Activated gamma-delta T cell (primary cell): Measurements from ENCODE around the gene FXYD7.
A peak's percentile ranks its signal among the peaks of the same experiment; 100 is the strongest.
"Not testable (repeated sequence)": the region's sequence is repeated elsewhere in the genome, so short reads cannot be mapped to it uniquely, and the experiment has no call there.

Experiments used
- DNase-seq: peaks from one replicate; lab custom pipeline; 2025; lab: John Stamatoyannopoulos, UW

The FXYD7 gene

DNA sequence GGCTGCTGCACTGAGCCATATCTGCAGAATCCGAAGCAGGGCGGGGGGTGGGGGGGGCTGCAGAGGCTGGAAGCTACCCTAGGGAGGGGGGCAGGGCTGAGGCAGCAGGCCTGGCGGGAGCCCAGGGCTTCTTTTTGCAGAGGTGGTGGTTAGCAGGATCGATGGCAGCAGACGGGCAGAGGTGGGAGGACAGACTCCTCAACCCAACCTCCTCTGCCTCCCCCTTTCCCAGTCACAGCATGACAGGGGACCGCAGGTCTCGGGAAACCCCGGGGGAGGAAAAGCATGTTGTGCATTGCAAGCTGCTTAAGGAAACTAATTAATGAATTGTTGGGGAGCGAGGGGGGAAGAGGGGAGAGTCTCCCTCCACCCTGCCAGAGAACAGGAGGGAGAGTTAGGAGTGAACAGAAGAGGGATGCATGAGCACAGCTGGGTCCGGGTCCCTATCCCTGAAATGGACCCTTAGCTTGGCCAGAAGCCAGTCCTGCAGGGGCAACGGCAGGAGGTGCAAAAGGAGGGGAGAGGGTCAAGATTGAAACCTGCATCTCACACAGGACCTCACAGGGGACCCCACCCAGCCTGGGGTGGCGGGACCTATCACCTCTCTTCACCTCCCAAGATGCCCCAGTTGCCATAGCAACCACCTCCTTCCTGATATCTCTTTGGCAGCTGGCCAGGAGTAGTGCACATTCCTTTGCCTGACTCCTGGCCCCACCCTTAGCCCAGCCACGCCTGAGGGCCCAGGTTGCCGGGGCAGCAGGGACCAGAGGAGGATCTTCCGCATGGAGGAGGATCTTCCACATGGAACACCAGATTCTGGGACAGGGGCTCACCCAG is 1.8 kb downstream of the FXYD7 start:
- no peak for DNase-seq

DNA sequence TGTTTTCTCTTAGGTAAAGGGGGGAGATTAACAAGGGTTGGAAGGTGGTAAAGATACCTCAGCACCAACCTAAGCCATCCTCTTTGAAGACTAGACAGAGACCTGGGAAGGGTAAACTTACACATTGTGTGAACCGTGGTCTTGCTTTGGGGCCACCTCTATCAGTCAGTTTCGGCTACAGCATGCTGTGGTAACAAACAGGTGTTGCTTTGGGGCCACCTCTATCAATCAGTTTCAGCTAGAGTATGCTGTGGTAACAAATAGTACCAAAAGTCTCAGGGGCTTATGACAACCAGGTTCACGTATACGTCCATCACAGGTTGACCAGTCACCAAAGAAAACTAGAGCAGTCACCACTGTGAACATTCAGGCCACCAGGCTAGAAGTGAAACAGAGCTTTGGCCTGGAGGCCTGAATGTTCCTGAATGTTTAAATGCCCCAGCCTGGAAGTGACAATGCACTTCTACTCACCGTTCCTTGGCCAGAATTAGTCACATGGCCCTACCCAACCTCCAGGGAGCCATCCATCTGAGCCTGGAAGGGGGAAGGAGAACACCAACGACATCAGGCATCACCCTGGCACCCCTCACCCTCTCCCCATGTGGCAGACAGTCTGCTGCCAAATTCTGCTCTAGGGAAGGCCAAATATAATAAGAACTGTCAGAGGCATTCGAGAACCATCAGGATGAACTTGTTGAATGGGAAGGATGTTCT is 3.8 kb downstream of the FXYD7 start:
- no peak for DNase-seq

DNA sequence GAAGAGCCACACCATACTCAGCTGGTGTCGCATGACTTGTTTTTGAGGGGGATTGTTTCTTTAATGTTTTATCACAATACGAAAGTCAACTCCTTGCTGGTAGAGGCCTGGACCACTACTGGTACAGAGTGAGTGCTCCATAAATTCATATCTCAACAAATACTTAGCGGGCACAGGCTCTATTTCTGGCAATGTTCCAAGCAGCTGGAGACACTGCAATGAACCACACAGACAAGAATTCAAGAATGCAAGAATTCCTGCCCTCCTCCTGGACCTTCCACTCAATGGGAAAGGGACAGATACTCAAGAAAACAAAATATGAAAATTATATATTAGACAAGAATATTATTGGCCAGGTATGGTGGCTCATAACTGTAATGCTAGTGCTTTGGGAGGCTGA is 6.4 kb downstream of the FXYD7 start:
- DNase-seq, result no peak

DNA sequence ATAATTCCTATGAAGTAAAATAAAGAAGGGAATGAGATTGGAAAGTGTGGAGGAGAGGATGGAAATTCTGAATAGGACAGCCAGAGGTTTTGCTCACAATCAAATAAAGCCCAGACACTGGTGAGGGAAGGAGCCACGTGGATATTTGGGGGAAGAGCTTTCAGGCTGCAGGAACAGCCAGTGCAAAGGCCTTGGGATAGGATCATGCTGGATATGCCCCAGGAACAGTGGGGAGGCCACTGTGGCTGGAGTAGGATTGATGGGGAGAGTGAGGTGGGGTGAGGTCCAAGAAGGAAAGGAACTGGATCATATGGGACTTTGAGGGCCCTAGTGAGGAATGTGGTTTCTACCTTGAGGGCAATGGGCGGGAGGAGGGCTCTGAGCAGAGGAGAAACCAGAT is 7.4 kb downstream of the FXYD7 start:
- DNase-seq, result no peak

DNA sequence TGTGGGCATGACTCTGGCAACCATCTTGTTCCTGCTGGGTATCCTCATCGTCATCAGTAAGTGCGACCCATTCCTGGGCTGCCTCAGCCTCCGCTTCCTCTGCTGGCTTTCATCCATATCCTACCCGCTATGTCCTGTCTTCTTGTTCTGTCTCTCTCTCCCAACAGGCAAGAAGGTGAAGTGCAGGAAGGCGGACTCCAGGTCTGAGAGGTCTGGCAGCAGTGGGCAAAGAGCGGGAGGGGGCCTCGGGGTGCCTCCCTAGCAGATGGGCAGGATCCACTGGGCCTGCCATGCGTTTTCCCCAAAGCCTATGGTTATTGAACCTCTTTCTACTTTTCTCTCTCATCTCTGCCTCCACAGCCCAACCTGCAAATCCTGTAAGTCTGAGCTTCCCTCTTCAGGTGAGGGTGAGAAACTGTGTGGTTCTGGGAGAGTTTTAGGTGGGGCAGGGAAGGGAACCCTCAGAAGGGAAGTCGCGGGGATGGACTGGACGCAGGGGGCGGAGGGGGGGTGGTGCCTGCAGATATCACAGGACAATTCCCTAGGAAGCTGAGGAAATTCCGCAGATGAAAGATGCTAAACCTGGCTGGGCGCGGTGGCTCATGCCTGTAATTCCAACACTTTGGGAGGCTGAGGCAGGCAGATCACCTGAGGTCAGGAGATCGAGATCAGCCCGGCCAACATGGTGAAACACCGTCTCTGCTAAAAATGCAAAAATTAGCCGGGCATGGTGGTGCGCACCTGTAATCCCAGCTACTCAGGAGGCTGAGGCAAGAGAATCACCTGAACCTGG is 8.4 kb downstream of the FXYD7 start:
- DNase-seq, result no peak

DNA sequence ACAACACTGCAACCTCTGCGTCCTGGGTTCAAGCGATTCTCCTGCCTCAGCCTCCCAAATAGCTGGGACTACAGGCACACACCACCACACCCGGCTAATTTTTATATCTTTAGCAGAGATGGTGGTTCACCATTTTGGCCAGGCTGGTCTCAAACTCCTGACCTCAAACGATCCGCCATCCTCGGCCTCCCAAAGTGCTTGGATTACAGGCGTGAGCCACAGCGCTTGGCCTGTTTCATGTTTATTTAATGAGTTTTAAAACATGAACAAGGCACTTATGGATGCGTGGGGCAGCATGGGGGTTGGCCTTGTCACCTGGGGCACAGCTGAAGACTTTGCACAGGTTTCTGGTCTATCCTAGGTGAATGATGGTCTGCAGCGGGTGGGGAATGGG is 10.1 kb downstream of the FXYD7 start:
- DNase-seq, result not testable (repeated sequence)

DNA sequence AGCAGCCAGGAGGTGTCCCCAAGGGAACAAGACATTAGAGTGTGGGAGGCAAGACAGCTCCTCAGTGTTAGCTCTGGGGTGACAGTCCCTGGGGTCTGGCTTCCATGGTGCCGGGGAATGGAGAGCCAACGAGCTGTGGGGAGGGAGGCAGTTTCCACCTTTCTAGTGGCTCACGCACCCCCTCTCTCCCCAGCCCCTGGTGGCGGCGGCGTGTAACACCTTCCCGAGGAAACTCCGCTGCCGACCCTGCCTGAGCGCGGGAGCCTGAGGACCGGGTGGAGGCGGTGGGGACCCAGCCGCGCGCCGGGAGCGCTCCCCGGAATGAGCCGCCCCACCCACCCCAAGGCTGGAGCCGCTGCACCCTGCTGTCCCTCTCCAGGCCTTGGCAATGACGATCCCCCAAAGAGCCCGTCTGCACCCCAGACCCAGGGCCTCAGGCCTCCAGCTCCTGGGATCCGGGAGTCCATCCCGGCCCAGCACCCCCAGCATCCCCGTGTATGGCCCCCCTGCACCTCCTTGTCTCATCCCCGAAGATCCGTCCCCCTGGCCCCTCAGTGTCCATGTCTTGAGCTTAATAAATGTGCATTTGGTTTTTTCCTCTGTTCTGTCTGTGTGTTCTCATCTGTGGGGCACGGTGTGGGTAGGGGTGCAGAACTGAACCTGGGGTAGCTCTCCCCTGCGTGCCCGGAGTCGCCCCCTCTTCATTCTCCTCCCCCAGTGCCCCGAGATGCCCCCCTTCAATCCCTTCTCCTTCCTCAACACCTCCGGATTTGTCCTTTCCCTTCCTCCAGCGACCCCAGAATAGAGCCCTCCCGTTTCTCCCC is 10.9 kb downstream of the FXYD7 start:
- DNase-seq, result peak; percentile 47

DNA sequence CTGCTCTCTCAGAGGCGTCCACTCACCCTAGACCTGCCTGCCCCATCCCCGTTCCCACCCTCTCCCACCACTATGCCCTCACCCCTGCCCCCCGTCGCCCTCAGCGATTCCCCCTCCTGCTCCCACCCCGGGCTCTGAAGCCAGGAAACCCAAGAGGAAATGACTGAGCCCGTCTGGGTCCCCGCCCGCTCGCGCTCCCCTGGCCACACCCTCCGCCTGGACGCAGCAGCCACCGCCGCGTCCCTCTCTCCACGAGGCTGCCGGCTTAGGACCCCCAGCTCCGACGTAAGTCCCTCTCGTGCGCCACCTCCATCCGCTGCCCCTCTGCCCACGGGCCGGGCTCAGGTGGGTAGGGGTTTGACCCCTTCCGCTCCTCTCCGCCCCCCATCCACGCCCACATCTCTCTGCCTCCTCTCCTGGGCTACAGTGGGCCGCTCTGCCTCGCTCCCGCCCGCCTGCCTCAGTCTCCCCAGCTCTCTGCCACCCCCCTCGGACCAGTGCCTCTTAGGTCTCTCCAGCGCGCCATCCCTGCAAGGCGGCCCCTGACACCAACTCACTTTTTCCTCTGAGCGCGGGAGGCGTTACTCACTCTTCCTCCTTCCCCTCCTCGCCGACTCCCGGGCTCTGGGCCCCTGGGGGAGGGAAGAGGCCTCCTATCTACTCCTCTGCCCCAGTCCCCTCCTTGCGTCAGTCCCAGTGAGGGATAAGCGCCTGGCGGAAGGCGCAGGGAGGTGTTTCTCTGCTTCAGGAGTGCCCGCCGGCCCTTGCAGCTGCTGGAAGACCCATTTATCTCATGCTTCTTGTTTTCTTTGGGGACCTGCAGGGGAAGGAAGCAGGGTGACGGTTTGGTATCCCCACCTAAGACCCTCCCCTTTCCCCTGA is 11.7 kb downstream of the FXYD7 start, which contains the start of gene FXYD5:
FXYD5 (plus strand) TSS at position 211 of the 882 bp plus-strand sequence. CDS start 816 bp downstream, outside the sequence.
- peak; percentile 51 for DNase-seq

DNA sequence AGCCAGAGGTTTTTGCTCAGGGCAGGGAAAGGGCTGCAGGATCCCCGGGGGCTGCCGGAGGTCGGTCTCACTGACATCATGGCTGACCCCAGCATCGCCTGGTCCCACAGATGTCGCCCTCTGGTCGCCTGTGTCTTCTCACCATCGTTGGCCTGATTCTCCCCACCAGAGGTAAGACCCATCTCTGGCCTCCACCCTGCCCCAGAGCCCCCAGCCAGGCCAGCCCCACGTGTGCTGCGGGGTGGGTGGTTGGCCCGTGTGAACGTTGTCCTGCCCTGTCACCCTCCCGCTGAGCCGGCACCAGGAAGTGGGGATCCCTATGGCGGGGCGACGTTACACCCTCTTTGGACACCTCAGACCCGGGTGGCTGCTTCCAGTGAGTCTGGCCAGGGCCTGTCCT is 12.4 kb downstream of the FXYD7 start:
- DNase-seq, result no peak

DNA sequence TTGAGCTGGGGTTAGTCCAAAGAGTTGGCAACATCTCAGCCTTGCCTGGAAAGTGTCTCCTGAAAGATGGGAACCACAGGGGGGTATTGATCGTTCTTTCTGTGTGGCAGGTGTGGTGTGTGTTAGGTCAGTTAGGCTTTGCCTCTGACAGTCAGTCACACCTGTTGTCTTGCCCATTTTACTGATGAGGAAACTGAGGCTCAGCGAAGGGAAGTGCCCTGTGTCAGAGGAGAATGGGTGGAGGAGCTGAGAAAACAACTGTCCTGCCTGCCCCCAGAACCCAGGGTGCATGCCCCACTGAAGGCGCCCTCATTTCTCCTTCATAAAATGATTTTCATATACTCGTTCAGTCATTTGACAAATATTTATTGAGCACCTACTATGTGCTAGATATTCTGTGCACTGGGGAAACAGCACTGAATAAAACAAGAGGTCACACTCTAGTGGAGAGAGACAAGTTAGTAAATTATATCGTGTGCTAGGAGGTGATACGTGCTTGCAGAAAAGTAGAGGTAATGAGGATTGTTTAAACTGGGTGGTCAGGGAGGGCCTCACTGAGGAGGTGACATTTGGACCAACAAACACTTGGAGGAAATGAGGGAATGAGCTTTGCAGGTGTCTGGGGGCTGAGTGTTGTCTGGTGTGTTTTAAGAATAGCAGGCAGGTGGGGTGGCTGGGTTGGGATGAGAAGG is 13.1 kb downstream of the FXYD7 start:
- no peak for DNase-seq

DNA sequence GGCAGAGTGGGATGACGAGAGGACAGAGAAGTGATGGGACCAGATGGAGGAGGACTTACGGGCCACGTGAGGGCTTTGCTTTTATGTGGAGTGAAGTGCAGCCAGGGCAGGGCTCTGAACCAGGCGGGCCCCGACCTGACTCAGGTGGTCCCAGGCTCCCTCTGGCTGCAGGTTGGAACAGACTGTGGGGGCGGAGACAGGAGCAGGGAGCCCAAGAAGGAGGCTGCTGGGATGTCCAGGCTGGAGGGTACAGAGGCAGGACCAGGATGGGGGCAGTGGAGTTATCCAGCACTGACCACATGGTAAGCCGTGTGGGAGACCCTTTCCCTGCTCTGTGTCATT is 13.6 kb downstream of the FXYD7 start:
- DNase-seq, result no peak

DNA sequence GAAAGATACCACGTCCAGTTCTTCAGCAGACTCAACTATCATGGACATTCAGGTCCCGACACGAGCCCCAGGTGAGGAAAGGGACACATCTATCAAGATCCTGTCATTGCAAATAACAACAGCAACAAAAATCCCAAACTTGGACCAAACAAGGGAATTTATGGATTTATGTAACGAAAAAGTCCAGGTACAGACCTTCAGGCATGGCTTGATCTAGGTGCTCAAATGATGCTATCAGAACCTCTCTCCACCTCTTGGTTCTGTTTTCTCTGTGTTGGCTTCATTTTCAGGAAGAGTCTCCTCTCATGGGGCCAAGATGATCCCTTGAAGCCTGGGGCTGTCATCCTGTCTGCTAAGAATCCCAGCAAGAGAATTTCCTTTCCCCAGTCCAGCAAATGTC is 14.4 kb downstream of the FXYD7 start:
- DNase-seq, result no peak

DNA sequence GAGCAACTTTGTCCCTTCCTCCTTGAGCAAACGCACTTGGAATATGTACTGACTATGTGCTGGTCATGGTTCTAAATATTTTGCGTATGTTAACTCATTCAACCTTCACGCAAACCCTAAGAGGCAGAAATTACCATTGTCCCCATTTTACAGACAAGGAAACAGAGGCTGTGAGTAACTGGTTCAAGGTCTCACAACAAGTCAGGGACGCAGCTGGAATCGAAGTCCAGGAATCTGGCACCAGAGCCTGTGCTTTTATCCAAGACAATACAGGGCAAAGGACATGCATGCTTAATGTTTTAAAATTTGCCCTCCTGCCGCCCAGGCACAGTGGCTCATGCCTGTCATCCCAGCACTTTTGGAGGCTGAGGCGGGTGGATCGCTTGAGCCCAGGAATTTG is 16.6 kb downstream of the FXYD7 start:
- DNase-seq, result no peak

DNA sequence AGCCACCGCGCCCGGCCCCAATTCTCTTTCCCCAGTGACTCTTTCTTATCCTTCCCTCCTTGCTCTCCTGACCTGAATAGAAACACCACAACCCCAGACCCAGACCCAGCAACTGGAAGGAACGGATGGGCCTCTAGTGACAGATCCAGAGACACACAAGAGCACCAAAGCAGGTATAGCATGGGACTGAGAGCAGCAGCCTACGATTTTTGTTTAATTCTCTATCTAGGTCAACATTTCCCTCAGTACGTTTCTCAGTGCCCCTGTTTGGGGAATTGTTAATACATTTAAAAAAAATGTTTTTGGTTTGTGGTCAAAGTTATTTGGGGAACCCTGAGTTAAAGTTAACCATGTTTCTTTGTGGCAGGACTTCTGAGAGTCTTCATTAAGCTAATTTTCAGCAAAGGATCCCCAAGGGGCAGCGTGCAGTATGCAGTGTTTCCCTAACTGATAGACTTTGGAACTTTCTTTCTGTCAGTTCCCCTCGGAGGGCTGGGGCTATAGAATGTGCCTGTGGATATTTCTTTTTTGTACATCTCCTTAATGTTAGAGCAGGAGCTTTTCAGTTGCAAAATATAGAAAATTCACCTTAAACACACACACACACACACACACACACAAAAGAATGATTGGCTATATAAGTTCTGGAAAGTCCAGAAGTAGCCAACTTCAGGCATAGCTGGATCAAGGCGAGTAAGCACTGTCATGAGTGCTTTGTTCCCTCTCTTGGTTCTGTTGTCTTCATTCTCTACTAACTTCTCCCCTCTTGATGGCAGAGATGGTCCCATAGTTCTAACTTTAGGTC is 17.8 kb downstream of the FXYD7 start:
- no peak for DNase-seq

DNA sequence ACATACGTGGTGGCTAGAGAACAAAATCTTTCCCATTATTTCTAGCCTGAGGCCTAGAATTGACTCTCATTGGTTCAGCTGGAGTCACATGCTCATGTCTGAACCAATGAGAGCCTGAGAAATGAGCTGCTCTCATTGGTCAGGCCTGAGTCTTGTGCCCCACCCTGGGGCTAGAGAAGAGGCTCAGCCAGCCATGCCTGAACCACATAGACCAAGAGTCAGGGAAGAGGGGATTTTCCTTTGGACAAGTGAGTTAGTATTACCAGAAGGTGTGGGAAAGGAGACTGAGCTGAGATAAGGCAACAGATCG is 18.3 kb downstream of the FXYD7 start:
- no peak for DNase-seq

DNA sequence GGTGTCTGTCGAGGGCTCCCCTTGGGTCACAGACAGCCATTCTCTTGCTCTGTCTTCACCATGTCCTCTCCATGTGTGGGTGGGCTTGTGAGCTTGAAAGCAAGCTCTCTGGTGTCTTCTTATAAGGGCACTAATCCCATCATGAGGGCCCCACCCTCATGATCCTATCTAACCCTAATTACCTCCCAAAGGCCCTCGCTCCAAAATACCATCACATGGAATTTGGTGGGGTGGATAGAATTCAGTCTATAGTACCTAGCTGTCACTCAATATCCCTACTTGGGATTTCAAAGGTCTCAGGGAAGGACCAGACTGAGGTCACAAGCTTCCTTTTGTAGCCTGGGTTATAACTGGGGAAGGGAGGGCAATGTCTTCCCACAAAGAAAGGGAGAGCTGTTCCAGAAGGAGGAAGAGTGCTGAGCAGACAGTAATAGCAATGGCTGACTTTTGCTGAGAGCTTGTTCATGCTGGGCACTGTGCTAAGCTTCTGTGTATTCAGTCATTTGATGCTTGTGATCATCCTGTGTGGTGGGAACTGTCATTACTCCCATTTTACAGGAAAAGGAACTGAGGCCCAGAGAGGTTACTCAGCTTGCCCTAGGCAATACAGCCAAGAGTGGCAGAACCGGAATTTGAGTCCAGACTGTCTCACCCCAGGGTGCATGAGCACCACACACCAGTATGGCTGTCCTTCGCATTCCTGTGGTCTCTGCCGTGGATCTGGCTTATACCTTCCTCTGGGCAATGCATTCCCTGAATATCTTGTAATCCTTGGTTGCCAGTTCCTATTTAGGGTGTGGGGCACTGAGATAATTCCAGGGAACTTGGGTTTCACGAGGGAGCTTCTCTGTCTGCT is 19.6 kb downstream of the FXYD7 start:
- DNase-seq, result no peak

DNA sequence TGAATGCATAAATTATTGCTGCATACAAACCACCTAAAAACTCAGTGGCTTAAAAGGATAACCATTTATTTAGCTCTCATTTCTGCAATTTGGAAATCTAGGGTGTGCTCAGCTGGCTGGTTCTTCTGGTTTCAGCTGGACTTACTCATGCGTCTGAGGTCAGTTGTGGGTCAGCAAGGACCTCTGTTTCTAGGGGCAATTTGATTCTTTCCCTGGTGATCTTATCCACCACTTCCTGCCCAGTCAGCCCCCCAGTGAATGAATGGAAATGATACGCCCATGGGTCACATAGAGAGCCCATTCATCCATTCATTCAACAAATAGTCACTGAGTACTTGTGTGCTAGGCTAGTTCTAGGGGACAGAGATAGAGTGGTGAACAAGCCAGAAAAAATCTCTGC is 21.4 kb downstream of the FXYD7 start:
- DNase-seq, result no peak
